HG02885 (cell line): ENCODE measurements around the gene TTLL7.
"Not testable (repeated sequence)": the region's sequence is repeated elsewhere in the genome, so short reads cannot be mapped to it uniquely, and the experiment has no call there.

Experiments used
- ATAC-seq: cut with Tn5 transposase; IDR thresholded peaks from one replicate; pipeline ENCODE4 v1.9.1; 2021; ENCODE audit warnings: mild to moderate bottlenecking; ENCODE audit not compliant: unreplicated experiment, poor library complexity

TTLL7 gene

DNA sequence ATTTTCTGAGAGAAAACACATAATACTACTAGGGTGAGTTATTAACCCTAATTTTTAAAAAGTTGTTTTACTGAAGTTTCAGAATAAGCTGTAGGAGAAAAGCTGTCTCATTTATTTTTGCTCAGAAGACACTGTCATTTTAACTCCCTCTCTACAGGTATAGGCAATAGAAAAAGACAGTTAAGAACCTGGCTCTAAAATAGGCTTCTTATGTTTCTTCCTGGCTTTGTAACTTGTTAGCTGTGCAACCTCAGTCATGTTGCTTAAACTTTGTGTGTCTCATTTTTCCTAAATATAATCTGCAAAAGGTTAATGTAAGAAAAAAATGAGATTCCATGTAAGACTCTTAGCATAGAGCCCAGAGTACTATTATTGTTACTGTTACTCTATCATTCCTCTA lies 64.4 kb downstream of the TTLL7 start:
- no peak for ATAC-seq

DNA sequence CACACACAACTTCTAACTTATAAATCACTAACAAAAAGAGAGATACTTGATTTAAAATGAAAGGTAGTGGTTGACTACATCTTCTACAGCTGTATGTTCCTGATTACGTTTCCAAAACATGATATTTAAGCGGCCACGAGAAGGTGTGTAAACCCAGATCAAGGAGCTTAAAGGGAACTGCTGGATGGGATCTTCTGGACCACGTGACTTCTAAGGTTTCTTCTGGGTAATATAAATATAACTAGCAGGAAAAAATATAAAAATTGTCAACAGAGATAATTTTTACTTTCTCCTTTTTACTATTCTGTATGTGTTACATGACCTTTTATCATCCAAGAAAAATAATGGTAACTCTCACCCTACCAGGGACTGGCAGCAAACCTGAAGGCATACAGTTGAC lies 66.2 kb downstream of the TTLL7 start:
- ATAC-seq: no peak

DNA sequence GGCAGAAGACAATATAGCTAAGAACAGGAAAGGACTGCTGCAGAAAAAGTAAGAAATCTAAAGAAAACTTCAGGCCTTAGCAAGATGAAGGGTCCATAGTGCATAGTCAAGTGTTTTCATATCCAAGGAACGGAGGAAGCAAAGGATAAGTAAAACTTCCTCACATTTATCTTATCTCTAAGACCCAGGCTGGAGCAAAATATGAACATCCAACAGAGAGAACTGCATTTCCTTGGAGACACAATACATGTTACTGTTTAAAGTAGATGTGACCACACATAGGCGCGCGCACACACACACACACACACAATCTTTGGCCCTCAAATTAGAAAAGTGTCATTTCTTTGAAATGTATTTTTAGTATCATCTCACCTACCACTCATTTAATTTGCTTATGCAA lies 66.7 kb downstream of the TTLL7 start:
- no peak for ATAC-seq

DNA sequence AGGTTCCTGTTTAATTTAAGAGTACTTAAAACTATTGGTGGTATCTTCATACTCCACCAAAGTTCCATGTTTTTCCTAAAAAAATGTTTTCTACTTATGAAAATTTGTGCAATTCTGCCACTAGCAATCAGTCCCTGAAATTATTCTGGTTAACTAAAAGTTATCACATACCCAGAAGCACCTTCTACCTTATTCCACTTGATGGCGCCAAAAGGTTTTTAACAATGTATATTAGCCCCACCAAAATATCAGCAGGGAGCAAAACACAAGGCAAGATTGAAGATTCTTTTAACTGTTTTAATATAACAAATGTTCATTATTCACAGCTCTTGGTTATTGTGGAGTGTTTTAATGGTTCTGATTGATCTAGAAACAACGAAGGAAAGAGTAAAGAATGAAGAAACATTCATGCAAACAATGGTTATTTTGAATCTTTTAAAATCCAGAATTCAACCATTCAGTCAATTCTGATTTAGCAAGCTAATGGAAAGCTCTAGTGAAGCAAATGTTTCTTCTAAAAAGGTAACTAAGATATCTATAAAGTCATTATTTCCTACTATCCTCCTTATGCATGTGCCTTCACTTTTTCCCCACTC lies 67.2 kb downstream of the TTLL7 start:
- peak; percentile 85 for ATAC-seq

DNA sequence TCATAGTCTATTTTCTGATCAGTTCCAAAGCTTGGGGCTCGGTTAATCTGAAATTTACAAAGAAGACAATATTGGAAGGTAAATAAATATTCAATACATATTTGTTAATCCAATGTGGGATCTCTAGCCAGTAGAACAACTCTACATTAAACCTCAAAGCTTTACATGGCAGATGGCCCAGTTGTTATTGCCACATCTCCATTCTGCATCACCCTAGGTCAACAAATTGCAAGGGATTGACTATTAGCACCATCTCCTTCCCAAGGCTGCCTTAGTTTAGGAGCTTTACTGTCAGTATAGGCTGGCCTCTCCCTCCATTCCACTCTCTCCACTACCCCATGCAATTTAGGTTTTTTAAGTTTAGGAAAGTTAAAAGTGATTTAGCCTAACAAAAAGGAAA lies 69.7 kb downstream of the TTLL7 start:
- ATAC-seq: no peak

DNA sequence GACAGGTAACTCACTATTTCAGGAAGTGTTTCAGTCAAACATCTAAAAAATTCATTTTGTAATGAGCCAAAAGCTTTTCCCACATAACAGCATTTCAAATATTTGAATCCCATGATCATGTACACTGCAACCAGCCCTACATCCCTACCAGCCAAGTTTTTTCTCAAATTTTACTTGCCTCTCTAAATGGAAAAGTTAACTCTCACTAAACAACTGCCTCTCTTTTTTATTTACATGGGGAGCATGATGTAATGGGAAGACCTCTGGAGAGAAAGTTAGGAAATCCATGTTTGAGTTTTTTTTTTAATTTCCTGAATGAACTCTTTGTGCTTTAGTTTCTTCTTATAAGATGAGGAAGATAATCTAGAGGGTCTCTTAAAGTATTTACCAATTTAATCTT lies 70.5 kb downstream of the TTLL7 start:
- no peak for ATAC-seq

DNA sequence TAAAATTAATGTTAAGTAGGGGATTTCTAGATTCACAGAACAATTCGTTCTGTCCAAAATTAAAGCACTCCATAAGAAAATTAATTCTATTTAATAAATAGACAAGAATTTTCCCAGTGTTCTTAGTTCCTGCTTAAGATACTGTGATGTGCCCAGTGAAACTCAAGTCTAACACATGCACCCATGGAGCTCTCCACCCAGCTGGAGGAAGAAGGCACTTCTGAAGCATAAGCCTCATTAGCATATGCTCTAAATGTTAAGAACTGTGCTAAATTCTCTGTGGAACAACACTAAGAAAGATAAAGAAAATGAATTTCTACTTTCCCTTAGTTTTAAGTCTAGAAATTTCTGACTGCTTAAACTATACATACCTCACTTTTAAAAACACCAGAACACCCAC lies 71.2 kb downstream of the TTLL7 start:
- no peak for ATAC-seq

DNA sequence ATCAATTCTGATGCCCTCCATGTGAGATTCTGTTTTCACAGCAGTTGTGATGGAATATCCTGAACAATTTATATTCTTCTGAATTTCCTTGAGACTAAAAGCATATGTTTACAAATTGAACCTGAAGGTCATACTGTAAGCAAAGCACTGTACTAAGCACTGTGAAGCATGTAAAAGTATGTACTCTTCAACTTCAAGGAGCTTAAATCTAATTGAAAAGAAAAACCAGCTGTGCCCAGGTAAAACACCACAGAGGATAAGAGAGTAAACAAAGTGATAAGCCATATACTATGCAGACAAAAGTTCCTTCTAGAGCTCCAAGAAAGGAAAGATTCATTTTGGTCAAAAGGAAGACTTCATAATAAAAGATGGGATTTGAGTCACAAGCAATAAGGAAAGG lies 71.9 kb downstream of the TTLL7 start:
- no peak for ATAC-seq

DNA sequence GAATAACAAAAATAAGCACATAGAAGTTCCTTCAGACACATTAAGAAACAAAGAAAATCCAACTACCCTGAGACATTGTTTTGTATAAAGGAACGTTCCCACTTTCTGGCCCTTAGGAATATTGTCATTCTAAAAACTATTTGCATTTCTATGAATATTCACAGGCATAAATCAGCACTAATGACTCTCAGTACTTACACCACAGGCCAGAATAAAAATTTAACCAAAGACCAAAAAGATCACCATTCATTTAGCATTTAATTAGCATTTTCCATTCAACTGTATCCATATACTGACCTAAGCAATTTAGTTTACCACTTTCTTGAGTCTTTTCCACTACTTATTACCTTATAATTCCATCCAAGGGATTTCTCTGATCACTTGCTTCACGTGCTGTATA lies 75.4 kb downstream of the TTLL7 start:
- no peak for ATAC-seq

DNA sequence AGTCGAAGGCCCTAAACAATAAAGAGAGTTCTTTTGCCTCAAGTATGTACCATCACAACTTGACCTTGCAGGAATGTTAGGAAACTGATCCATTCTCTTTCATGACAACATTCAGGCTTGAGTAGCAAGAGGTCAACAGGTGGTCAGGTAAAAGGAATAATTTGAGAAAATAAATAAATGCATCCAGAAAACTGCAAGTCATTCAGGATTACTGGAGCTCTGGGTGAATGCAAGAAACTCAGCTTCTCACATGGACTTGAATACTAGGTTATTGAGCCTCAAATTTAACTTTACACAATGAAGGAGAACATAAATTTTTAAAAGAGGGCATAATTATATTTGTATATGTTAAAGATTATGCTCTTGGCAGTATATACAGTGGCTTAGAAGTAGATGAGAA lies 76.5 kb downstream of the TTLL7 start:
- no peak for ATAC-seq

DNA sequence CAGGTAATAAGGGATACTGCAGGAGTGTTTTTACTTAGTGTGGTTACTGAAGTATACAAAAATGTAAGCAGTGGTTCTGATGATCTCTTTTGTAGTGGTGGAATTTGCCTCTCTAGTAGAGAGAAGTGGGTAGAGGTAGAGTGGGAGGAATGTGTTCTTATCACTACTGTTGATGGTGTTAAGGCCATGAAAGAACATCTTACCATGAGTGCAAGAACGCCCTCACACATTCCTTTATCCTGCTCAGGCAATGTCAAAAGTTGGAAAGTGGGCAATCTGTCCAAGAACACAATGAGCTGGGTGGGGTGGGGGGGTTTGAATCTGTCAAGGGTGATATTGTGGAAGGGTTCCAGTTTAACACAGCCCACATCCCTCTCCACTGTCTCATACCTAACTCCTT lies 78.6 kb downstream of the TTLL7 start:
- ATAC-seq: no peak

DNA sequence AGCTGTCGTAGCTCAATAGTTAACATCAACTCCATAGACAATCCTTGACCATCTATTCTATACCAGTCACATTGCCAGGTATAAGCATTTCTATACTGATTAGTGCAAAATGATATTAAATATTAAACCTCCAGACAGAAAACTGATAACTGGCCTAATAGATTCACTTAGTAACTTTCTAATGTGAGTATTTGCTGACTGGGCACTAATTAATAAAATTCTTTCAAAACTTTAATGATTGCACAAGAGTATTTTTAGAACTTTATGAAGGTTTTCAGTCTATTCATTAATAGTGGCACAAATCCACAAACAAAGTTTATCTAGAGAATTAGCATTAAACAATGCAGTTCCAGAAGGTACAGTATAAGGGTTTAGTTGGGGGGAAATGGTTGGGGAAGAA lies 79.1 kb downstream of the TTLL7 start:
- no peak for ATAC-seq

DNA sequence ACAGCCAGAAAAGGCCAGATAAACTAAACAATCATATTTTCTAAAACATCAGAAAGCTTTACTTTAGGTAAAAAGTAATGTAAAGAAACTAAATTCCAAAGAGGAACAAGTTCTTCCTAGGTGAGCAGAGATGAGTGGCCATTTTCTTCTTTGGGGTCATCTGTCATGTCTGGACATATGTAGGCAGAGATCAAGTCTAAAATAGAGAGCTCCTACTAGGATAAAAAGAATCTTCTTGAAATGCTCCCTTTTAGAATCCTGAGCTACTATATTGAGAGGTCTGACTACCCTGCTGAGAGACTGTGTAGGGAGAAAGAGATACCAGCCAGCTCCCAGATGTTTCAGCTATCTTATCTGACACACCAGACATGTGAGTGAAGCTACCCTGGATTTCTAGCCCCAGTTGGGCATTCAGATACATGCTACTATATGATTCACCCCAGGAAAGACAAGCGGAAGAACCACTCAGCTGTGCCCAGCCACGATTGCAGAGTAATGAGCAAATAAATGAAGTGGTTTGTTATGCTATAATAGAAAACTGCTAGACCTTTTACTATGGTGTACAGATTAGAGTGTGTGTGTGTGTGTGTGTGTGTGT lies 80.1 kb downstream of the TTLL7 start:
- ATAC-seq: no peak

DNA sequence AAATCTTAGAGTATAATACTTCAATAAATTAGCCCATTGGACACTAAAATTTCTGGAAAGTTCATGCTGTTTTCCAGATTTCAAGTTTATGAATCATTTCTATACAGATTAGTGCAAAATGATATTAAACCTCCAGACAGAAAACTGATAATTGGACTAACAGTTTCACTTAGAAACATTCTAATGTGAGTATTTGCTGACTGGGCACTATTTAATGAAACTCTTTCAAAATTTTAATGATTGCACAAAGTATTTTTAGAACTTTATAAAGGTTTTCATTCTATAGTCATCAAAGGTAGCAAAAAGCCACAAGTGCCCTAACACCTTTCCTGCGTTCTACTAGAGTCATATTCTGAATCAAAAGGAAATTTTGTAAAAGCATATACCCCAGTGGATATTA lies 81.0 kb downstream of the TTLL7 start:
- ATAC-seq: no peak

DNA sequence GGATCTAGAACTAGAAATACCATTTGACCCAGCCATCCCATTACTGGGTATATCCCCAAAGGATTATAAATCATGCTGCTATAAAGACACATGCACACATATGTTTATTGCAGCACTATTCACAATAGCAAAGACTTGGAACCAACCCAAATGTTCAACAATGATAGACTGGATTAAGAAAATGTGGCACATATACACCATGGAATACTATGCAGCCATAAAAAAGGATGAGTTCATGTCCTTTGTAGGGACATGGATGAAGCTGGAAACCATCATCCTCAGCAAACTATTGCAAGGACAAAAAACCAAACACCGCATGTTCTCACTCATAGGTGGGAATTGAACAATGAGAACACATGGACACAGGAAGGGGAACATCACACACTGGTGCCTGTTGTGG lies 82.8 kb downstream of the TTLL7 start:
- ATAC-seq: not testable (repeated sequence)

DNA sequence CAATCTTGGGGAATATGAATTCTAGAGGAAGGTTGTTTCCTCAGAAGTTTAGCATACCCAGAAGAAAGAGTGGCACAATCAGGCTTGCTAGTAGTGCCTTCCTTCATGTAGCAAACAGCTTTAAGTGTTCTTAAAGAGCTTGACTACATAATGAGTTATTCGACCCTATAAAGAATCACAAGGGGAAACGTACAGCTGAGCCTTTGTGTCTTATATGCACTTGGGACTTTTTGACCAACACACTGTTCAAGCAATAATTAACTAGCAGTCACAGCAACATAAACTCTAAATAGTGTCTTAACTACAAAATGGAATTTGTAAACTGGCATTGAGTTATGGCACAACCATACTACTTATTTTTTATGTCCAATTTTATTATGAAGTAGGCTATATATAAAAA lies 86.1 kb downstream of the TTLL7 start:
- ATAC-seq: no peak

DNA sequence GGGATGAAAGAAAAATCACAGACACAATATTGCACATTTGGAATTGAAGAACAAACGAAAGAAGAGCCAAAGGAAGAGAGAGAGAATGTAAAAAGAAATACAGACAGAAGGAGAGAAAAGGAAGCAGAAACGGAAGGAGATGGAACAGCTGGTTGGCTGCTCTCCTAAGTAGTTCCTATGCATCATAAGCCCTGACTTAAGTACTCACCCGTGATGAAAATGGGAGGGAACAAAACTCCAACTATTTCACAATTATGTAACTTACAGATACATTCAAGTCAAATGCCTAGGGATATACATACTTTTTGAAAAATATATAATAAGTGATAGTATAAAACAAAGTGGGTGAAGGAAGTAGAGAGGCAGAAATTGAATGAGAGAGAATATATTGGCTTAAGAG lies 88.5 kb downstream of the TTLL7 start:
- ATAC-seq: no peak

DNA sequence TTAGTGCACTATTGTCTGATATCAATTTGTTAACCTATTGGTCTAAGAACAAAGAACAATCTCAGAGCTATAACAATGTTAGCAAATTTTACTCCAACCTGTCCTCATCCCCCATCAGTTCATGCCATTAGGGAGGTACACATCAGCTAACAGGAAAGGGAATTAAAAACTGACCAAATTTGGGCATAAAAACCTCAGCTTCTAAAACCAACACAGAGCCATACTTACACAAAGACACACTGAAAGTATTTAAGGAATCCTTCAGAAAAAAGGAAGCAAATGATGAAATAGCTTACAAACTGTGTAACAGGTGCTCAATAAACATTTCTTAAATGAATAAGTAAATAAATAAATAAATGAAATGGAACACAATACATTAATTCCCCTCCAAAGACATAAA lies 89.2 kb downstream of the TTLL7 start:
- no peak for ATAC-seq

DNA sequence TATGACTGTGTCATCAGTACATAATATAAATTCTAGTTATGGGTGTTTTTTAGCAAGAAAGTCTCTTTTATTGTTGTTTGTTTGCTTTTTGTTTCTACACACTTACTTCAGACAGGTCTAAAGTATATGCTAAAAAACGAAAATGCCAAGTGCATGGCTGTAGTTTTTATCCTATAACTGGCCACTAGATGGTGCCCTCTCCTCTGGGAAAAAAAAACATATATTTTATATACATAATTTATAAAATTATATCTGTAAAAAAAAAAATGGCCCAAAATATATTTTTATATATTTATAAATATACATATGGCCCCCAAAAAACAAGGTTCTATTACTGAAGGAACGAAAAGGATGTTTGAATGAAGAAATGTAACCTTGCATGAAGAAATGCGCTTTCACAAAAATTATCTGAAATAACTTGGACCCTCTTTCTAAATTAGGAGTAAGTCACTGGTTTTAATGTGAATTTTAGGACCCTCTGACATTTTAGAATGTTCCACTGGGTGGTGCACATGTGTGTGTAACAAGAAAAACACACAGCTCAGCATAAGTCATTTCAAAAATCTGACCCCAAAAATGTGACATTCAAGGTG lies 93.5 kb downstream of the TTLL7 start:
- no peak for ATAC-seq

DNA sequence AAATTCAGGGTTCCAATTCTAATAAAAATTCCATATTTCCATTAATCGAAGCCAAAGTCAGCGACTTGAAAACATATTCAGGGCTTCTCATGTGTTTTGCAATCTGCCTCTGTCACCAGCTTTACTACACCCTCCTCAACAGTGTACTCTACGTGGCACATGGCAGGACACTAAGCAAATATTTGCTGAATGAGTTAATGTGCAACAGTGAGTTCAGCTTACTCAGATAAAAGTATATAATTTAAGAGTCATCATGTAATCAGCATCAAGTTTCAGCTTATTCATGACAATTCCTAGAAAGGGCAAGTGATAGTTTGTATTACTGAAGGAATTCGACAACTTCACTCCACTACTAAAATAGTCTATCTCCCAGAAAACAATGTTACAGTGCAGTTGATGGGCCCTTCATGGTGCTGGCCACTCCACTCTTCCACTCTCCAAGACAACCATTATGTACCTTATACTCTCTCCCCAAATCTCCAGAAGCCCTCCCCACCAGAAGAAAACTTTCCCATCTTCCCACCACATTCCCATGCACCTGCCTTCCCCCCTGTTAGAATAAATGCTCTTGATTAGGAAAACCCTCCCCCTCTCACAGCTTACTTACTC lies 97.3 kb downstream of the TTLL7 start:
- no peak for ATAC-seq

DNA sequence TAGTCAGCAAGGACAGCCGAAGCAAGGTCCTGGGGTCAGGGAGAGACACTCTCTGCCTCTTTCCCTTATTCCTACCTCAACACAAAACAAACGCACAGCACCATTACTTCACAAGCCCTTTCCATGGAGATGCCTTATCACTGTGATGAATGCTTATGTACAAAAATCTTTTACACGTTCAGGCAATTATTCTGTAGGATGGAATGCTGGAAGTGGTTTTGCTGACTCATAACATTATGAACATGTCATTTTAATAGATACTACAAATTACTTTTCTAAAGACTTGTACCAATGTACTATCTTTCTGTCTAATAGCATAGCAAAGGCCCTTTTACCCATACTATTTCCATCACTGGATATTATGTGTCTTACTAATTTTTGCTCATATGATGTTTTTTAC lies 98.4 kb downstream of the TTLL7 start:
- ATAC-seq: no peak

DNA sequence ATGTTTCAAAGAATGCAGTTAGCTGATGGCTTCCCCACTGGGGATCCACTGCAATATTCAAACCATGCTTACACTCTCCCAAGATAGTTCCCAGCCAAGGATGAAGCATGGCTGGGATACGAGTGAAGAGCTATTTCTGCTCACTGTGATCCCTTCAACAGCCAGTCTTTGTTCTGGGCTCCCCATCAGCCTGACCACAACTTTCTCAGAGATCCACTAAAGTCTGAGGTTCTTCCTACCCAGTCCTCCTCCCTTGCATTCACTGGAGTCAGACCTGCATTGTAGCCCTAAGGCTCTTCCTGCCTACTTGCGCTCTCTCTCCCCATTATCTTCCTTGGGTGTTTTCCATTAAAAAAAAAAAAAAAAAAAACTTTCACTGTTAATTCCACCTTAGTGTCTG lies 101.4 kb downstream of the TTLL7 start:
- no peak for ATAC-seq
